ENCODE data around the gene EEF1A1.
"Not testable (repeated sequence)": the region's sequence is repeated elsewhere in the genome, so short reads cannot be mapped to it uniquely, and the experiment has no call there.

Gene EEF1A1

DNA sequence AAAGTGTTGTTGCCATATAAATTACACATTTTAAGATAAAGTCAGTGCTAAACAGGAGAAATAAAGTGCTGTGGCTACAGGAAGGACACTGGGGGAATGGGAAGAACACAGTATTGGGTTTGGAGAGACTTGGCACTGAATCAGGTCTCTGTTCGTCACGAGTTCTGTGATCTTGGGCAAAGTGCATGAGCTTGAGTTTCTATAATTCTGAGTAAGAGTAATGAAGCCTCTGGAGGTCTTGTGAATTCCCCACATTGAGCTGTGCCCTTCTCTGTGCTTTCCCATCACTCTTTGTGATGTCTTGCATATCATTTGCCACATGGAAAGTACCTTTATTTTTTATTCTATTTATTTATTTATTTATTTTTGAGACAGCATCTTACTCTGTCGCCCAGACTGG is 16.8 kb upstream of the EEF1A1 start:
- DNase-seq: no peak

DNA sequence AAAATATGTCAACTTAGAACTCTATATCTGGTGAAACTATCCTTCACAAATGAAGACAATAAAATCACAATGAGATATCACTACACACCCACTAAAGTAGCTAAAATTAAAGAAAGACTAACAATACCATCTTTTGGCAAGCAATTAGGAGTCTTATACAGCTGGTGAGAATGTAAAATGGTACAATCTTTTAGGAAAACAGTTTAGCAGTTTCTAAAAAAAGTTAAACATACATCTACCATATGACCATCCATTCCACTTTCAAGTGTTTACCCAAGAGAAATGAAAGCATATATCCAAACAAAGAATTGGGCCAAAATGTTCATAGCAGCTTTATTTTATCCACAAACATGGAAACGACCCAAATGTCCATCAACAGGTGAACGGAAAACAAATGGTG is 13.8 kb upstream of the EEF1A1 start:
- DNase-seq: no peak

DNA sequence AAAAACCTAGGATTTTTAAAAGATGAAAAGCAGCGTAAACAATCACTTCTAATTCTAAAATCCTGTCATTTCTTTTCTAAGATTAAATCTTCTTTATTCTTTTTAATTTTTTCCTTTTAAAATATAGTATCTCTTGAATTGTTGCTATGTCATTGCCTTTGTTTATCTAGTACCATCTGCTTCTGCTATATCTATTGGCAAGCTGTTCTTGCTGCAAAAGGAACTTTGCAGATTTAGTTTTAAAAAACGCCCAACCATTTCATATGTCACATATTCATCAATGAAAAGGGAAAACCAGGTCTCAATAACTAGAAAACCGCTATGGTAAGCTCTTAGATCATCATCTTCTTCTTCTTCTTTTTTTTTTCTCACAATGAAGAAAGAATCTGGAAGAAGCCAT is 11.5 kb upstream of the EEF1A1 start:
- no peak for DNase-seq

DNA sequence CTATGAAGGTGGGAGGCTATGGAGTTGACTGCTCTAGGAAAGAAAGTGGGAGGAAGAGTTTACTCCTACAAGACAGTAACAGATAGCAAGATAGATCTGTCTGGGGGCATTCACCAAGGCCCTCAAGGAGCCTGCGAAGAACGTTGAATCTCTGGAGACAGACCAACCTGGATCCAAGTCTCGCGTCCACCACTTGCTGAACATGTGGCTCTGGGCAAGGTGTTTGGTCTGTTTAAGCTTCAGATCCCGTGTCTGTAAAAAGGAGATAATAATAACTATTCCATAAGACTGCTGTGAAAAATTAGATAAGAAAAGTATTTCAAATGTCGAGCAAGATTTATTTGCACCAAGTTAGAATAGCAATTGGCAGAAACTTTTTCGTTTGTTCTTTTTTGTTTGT is 8.1 kb upstream of the EEF1A1 start:
- no peak for DNase-seq

DNA sequence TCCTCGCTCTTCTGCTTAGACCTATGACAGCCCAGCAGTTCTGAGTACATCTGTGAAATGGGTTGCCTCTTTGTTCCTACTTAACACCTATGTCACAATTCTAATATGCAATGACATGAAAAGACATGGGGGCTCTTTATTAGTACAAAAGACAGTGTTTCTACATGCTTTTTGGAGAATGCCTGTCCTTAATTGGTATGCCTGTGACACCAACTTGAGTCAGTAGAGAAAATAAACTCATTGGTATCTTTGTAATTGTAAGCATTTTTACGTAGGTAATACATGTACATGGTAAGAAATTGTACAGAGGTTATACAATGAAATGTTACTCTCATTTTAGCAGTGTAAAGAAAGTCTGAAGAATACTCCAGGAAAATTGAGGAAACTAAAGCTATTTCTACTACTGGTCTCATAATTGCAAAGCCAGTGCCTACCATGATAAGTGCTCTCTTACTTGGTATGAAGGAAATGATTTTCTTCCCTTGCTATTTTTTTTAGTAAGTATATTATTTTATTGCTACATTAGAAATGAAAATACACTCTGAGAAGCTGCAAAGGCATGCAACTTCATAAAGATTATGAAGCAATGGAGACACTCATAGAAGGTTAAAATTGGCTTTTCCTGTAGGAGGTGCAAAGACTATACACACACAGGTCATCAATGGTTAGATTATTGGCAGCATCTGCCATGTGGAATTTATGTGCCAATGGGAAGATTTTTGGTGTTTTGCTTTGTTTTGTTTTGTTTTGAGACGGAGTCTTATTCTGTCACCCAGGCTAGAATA is 4.9 kb upstream of the EEF1A1 start:
- DNase-seq: no peak

DNA sequence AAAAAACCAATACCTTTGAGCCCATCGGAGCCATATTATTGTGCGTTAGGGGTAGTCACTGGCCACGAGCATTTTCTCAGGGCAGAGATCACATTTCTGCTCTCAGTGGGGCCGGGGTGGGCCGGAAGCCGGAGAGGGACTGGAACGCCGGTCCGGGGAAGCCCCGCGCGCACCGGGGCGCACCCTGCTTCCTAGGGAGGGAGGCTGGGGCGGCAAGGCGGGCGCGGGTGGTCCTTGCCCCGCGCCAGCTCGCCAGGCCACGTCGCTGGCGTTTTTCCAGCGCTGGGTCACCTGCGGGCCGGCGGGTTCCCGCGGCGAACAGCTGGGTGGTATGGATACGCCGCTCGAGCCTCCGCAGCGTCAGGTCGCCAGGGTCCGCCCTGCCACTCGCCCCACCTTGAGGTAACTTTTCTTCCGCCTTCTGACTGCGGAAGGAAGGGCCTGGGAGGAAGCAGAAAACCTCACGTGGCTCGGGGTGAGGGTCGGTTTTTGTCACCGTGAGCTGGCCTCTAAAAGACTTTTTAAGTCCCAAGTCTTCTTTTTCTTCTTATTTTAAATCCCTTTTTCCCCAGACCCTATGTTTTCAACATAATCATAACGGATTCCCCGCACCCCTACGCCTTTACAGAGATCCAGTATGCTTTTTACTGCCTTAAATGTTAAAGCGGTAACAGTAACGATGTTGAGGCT is 2.7 kb upstream of the EEF1A1 start:
- DNase-seq: peak; percentile 80 to 84

DNA sequence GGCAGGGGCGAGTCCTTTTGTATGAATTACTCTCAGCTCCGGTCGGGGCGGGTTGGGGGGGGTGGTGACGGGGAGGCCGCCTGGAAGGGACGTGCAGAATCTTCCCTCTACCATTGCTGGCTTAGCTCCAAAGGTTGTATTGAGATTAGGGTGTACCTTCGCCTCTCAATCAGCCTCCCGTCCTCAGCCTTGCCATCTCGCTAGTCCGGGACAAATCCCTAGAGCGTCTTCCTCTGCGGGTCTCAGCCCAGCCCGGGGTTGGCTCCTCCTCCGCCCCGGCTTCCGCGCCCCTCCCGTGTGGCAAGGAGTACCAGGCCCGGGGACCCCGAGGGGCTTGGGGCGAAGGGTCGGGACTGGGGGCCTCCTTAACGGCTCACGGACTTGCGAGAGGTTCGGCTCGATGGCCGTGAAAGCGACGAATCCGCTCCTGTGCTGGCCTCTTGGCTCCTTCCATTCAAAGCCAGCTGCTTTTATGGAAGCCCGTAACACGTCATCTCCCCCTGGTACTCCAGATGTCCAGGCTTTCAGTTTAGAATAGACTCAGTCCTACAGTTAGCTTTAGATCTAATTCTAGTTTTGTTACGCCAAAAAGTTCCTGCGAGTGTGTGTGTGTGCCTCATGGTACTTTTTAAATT is 636 bp upstream of the EEF1A1 start:
- peak; percentile 75 to 81 for DNase-seq

DNA sequence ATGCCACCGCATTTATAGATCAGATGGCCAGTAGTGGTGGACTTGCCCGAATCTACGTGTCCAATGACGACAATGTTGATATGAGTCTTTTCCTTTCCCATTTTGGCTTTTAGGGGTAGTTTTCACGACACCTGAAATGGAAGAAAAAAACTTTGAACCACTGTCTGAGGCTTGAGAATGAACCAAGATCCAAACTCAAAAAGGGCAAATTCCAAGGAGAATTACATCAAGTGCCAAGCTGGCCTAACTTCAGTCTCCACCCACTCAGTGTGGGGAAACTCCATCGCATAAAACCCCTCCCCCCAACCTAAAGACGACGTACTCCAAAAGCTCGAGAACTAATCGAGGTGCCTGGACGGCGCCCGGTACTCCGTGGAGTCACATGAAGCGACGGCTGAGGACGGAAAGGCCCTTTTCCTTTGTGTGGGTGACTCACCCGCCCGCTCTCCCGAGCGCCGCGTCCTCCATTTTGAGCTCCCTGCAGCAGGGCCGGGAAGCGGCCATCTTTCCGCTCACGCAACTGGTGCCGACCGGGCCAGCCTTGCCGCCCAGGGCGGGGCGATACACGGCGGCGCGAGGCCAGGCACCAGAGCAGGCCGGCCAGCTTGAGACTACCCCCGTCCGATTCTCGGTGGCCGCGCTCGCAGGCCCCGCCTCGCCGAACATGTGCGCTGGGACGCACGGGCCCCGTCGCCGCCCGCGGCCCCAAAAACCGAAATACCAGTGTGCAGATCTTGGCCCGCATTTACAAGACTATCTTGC is 725 bp downstream of the EEF1A1 start:
- peak; percentile 79 to 84 for DNase-seq

DNA sequence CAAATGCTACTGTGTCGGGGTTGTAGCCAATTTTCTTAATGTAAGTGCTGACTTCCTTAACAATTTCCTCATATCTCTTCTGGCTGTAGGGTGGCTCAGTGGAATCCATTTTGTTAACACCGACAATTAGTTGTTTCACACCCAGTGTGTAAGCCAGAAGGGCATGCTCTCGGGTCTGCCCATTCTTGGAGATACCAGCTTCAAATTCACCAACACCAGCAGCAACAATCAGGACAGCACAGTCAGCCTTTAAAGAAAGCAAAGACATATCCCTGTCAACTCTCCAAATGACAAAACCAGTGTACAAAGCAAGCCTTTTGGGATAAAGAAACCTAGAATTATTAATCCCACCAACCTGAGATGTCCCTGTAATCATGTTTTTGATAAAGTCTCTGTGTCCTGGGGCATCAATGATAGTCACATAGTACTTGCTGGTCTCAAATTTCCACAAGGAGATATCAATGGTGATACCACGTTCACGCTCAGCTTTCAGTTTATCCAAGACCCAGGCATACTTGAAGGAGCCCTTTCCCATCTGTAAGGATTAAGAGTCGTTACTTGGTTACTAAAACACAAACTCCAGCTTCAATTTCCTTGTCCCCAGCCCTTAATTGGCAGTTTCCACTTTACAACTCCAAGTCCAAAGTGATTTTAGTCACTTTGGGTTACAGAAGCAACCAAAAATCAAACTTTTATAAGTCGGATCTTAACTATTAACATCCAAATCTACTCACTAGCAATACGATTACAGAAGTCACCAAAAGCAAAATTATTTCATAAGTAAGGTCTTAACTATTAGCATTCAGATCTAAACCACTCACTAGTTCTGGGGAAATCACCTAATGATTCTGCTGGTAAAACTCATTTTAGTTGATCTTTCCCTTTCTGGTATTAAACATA is 1.6 kb downstream of the EEF1A1 start:
- DNase-seq: not testable (repeated sequence)

DNA sequence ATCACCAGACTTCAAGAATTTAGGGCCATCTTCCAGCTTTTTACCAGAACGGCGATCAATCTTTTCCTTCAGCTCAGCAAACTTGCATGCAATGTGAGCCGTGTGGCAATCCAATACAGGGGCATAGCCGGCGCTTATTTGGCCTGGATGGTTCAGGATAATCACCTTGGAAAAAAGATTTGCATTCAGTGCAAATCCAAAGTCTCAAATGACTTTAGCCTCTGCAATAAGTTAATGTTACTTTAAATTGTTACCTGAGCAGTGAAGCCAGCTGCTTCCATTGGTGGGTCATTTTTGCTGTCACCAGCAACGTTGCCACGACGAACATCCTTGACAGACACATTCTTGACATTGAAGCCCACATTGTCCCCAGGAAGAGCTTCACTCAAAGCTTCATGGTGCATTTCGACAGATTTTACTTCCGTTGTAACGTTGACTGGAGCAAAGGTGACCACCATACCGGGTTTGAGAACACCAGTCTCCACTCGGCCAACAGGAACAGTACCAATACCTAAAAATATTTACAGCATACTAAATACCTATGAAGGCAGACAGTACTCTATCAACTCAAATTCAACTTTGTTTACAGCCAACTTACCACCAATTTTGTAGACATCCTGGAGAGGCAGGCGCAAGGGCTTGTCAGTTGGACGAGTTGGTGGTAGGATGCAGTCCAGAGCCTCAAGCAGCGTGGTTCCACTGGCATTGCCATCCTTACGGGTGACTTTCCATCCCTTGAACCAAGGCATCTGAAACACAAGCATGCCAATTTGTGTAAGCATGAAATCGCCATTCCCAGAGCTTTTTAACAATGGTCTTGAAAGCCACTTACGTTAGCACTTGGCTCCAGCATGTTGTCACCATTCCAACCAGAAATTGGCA is 2.5 kb downstream of the EEF1A1 start:
- peak in 1 of 2 experiments; percentile 18 for DNase-seq

DNA sequence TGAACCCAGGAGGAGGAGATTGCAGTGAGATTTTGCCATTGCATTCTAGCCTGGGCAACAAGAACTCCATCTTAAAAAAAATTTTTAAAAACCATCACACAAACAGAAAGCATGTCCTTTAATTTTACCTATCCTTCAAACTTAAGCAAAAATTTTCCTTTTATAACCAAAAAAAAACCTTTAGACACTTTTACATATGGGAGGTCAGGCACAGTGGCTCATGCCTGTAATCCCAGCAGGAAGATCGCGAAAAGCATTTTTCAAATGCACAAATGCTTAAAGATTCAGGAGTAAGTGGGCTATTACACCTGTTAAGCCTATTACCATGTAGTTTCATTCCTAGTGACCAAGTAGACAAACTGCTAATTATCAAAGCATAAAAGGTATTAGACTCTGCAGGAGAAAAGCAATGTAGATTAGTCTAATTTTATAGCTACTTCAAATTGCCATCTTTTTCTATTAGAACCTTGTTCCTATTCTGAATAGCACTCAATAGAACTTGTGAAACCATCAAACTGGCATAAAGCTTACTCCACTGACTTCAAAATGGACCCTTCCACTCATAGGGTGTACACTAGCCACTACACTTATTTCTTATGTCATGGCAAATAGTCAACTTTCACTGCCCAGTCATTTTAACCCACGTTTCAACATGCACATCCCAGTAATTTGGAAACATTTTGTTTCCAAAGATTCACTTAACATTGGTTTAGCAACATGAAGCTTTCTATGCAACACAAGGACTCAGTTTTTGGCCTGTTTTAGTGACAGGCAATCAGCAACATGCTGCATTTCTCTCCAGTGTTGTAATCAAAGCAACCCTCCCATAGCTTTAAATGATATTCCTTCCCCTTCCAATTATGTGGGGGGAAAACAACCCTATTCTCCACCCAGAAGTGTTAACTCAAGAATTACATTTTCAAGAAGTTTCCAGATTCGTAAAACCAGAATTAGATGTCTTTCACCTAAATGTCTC is 4.0 kb downstream of the EEF1A1 start:
- DNase-seq: no peak

DNA sequence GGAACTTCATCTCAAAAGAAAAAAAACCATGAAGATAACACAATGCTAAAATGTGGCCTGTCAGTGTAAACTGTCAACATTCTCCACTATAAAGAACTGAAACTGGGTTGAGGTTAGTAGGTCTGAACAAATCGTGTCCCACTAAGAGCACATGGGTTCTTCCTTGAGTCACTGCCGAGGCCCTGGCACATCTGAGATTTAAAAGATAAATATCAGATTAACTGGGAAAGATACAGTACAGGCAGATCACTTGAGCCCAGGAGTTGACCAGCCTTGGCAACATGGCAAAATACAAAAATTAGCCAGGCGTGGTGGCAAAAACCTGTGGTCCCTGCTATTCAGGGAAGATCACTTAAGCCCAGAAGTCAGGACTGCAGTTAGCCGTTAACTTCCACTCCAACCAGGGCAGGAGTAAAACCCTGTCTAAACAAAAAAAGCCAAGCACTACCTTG is 5.6 kb downstream of the EEF1A1 start:
- peak in 1 of 2 experiments; percentile 48 for DNase-seq

DNA sequence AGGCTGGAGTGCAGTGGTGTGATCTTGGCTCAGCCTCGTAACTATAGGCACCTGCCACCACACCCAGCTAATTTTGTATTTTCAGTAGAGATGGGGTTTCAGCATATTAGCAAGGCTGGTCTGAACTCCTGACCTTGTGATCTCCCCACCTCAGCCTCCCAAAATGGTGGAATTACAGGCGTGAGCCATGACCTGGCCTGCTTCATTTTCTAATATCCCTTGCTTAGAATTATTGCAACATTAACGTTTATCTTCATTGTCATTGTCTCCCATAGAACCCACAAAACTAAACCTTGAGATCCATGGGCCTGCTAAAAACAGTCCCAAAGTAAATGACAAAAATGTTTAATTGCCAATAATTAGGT is 6.1 kb downstream of the EEF1A1 start:
- DNase-seq: peak in 1 of 2 experiments; percentile 49

DNA sequence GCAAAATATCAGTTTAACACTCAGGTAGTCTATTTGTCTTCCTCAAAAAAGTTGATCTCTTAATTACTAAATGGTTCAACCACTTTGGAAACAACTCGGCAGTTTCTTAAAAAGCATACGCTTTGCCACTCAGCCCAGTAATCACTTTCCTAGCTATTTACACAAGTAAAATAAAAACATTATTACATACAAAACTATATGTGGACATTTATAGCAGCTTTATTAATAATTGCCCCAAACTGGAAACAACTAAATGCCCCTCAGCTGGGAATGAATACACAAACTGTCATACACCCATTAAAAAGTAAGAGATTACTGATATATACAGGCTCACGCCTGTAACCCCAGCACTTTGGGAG is 7.4 kb downstream of the EEF1A1 start:
- DNase-seq: no peak

DNA sequence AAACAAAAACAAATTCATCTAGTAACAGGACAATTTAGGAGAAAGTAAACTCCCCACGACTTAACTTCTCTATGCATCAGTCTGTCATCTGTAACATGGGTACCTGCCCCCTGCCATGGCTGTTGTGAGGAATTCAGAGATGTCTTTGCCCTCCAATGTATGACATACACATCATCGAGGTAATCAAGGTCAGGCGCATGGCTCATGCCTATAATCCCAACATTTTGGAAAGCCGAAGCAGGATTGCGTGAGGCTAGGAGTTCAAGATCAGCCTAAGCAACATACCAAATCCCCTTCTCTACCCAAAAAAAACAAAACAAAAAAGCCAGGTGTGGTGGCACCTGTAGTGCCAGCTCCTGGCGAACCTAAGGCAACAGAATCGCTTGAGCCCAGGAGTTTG is 9.0 kb downstream of the EEF1A1 start:
- DNase-seq: no peak

DNA sequence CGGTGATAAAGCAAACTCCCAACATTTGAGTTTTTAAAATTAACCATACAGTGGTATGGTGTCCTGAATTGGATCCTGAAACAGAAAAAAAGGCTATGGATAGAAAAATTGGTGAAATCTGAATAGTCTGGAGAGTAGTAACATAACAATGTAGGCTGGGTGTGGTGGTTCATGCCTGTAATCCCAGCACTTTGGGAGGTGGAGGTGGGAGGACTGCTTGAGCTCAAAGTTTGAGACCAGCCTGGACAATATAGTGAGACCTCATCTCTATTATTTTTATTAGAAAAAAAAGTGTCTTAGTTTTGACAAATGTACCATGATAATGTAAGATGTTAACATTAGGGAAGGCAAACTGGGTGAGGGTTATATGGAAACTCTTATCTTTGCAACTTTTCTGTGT is 11.0 kb downstream of the EEF1A1 start:
- no peak for DNase-seq

DNA sequence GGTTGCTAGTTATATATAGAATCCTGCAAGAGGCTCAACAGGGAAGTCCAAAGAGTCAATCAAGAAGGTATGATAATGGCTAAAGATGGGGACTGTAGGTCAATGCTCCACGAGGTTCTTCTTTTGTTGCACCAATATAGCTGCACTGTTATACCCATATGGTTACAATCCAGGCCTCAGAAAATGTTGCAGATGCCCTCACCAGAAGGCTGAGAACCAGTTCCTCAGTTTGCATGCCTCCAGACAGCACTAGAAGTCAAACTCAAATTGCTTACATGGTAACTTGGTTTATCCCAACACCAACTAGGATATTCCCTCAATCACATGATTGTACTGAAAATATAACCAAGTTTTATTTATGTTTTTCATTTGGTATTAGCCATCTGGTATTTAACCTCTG is 12.1 kb downstream of the EEF1A1 start:
- DNase-seq: no peak

DNA sequence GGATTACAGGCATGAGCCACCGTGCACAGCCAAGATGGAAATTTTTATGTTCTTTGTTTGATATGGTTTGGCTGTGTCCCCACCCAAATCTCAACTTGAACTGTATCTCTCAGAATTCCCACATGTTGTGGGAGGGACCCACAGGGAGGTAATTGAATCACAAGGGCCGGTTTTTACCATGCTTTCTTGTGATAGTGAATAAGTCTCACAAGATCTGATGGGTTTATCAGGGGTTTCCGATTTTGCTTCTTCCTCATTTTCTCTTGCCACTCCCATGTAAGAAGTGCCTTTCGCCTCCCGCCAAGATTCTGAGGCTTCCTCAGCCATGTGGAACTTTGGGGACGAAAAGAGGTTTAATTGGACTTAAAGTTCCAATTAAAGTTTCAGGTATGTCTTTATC is 14.6 kb downstream of the EEF1A1 start:
- no peak for DNase-seq

DNA sequence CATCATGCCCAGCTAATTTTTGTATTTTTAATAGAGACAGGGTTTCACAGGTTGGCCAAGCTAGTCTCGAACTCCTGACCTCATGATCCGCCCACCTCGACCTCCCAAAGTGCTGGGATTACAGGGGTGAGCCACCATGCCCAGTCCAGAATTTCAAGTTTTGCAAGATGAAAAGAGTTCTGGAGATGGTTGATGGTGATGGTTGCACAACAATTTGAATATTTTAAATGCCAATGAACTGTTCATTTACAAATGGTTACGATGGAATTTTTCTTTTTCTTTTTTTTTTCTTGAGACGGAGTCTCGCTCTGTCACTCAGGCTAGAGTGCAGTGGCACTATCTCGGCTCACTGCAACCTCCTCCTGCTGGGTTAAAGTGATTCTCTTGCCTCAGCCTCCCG is 15.1 kb downstream of the EEF1A1 start:
- DNase-seq: not testable (repeated sequence)

DNA sequence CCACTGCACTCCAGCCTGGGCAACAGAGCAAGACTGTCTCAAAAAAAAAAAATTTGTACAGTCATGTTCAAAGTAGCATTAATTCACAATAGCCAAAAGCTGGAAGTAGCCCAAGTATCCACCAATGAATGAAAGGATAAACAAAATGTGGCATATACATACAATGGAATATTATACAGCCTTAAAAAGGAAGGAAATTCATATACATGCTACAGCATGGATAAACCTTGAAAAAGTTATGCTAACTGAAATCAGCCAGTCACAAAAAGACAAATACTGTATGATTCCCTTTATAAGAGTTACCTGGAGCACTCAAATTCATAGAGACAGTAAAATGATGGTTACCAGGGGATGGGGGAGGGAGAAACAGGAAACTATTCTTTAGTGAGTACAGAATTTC is 15.7 kb downstream of the EEF1A1 start:
- no peak for DNase-seq
